BLaER1 (cell line): ENCODE results near the gene PTOV1.

ENCODE experiments used
- H3K27ac ChIP-seq: shearing (Covaris generic); formaldehyde crosslinking; 2 replicates; pipeline ENCODE4 v1.8.1; 2022
- H3K27me3 ChIP-seq: shearing (Covaris generic); formaldehyde crosslinking; 2 replicates; pipeline ENCODE4 v1.8.1; 2022
- H3K36me3 ChIP-seq: shearing (Covaris generic); formaldehyde crosslinking; 2 replicates; pipeline ENCODE4 v1.8.1; 2022
- H3K4me1 ChIP-seq: shearing (Covaris generic); formaldehyde crosslinking; 2 replicates; pipeline ENCODE4 v1.8.1; 2022
- H3K4me2 ChIP-seq: shearing (Covaris generic); formaldehyde crosslinking; 2 replicates; pipeline ENCODE4 v1.8.1; 2022
- H3K4me3 ChIP-seq: shearing (Covaris generic); formaldehyde crosslinking; 2 replicates; pipeline ENCODE4 v1.8.1; 2022
- H3K9ac ChIP-seq: shearing (Covaris generic); formaldehyde crosslinking; 2 replicates; pipeline ENCODE4 v1.8.1; 2022
- H3K9me3 ChIP-seq: shearing (Covaris generic); formaldehyde crosslinking; 2 replicates; pipeline ENCODE4 v1.8.1; 2022
- H4K20me1 ChIP-seq: shearing (Covaris generic); formaldehyde crosslinking; 2 replicates; pipeline ENCODE4 v1.8.1; 2022
- Cebpa-rat ChIP-seq: shearing (Covaris generic); IDR thresholded peaks from 2 replicates; pipeline ENCODE4 v1.8.1; 2022

PTOV1 gene

GRCh38 chr19:49840736-49841249, 10.2 kb upstream of the PTOV1 start:
- Histone ChIP-seq H3K9me3 (no peaks in the 10 kb centered on the region), H3K4me2 (no peak overlapping the region), H3K4me1 (peaks cover 29% of the 10 kb centered on the region), H4K20me1 (peaks cover 46% of the 10 kb centered on the region; the same call in 1 of the 2 replicates), H3K27me3 (no peaks in the 10 kb centered on the region; the same call in 1 of the 2 replicates), H3K9ac (no peak overlapping the region), H3K4me3 (no peak overlapping the region), H3K36me3 (peaks cover 57% of the 10 kb centered on the region), H3K27ac (no peak overlapping the region)
- TF ChIP-seq Cebpa-rat = no peak

GRCh38 chr19:49843265-49843664, 7.7 kb upstream of the PTOV1 start:
- Histone ChIP-seq H3K9me3 (no peaks in the 10 kb centered on the region), H3K9ac (no peak overlapping the region), H3K27ac (no peak overlapping the region), H3K36me3 (peaks cover 32% of the 10 kb centered on the region), H3K4me3 (no peak overlapping the region), H3K4me1 (peaks cover 29% of the 10 kb centered on the region), H4K20me1 (peaks cover 30% of the 10 kb centered on the region; the same call in 1 of the 2 replicates), H3K4me2 (peak overlapping the region; percentile 63), H3K27me3 (no peaks in the 10 kb centered on the region; the same call in 1 of the 2 replicates)
- TF ChIP-seq Cebpa-rat = no peak

DNA sequence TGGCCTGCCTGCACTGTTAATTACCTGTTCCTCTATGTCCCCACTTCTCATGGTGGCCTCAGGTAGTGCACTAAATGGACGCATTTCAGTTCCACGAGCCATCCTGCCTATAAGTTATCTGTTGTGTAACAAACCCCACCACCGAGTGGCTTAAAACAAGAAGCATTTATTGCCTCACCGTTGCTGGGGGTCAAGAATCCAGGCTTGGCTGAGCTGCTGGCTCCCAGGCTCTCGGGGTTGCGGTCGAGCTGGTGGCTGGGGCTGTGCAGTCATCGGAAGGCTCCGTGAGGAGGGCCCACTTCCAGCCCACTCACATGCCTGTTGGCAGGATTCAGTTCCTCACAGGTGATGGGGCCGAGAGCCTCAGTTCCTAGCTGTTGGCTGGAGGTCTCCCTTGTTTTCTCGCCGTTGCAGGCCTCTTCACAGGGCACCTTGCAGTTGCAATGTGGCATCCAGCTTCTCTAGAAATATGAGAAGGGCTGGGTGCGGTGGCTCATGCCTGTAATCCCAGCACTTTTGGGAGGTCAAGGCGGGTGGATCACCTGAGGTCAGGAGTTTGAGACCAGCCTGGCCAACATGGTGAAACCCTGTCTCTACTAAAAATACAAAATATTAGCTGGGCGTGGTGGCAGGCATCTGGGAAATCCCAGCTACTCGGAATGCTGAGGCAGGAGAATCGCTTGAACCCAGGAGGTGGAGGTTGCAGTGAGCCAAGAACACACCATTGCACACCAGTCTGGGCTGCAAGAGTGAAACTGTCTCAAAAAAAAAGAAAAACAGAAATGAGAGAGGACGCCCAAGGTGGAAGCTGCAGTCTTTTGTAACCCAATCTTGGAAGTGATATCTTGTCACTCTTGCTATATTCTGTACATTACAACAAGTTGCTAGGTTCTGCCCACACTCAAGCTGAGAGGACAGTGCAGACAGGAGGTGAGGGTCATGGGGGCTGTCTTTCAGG, 6.5 kb upstream of the PTOV1 start:
- Histone ChIP-seq H3K27ac (no peak overlapping the region), H4K20me1 (peaks cover 24% of the 10 kb centered on the region; the same call in 1 of the 2 replicates), H3K27me3 (no peaks in the 10 kb centered on the region; the same call in 1 of the 2 replicates), H3K4me1 (peaks cover 35% of the 10 kb centered on the region), H3K4me2 (peak overlapping the region; percentile 63), H3K4me3 (no peak overlapping the region), H3K36me3 (peaks cover 25% of the 10 kb centered on the region), H3K9ac (no peak overlapping the region), H3K9me3 (peaks cover 6% of the 10 kb centered on the region; the same call in 1 of the 2 replicates)
- TF ChIP-seq Cebpa-rat = no peak

DNA sequence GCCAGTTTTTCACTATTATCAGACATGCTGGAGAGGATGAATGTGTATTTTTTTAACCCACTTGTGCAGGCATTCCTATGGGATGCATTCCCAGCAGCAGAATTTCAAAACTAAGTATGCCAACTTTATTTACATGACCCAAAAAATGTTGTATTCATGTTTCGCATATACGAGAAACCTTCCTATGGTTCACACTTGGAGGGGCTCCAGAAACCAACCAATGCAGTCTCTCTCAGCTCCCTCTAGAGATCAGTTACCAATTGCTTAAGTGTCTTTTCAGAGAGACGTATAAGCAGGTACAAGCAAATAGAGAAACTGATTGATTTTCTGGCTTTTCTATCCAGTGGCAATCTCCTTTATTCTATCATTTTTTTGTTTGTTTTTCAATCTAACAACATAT, 5.5 kb upstream of the PTOV1 start:
- H3K9ac ChIP-seq = no peak overlapping the region
- H3K9me3 ChIP-seq = peaks cover 8% of the 10 kb centered on the region; the same call in 1 of the 2 replicates
- H3K4me3 ChIP-seq = no peak overlapping the region
- no peak for TF ChIP-seq Cebpa-rat
- H3K36me3 ChIP-seq = peaks cover 16% of the 10 kb centered on the region
- no peaks in the 10 kb centered on the region for H3K27me3 ChIP-seq
- H3K4me2 ChIP-seq = no peak overlapping the region
- peaks cover 24% of the 10 kb centered on the region; the same call in 1 of the 2 replicates for H4K20me1 ChIP-seq
- H3K27ac ChIP-seq = no peak overlapping the region
- H3K4me1 ChIP-seq = peaks cover 42% of the 10 kb centered on the region

DNA sequence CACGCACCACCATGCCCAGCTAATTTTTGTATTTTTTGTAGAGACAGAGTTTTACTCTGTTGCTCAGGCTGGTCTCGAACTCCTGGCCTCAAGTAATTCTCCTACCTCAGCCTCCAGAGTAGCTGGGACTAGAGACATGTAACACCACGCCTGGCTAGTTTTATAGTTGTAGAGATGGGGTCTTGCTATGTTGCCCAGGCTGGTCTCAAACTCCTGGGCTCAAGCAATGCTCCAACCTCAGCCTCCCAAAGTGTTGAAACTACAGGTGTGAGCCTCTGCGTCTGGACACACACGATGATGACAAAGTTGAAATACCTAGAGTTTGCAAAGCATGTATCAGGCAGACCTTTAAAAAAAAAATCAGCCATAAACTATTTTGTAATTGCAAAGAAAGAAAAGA, 4.6 kb upstream of the PTOV1 start:
- H3K4me3 ChIP-seq = no peak overlapping the region
- H3K27me3 ChIP-seq = no peaks in the 10 kb centered on the region

DNA sequence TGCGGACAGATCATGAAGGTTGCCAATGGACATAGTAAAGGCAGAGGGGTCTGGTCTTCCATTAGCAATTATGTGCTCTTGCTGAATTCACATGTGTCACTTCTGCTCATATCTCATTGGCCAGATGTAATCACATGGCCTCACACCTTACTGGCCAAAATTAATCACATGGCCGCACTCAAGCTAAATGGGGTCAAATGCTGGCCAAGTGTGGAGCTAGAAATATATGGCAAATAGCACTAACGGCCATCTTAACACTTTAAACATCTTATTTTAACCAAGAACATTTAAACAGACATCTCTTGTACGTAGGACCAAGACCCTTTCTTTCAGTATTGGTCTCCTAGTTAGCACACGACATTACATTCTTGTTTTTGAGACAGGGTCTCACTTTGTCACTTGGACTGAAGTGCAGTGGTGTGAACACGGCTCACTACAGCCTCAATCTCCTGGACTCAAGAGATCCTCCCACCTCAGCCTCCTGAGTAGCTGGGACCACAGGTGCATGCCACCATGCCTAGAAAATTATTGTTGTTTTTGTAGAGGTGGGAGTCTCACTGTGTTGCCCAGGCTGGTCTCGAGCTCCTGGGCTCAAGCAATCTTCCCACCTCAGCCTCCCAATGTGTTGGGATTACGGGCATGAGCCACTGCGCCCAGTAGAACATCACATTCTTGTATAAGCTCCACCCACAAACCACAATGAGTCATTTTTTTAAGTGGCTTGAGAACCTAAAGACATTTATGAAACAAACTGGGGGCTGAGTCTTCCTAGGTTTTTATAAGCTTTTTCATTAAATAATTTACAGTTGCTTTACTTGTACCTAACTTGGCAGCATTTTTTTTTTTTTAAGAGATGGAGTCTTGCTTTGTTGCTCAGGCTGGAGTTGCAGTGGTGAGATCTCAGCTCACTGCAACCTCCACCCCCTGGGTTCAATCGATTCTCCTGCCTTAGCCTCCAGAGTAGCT, 2.9 kb upstream of the PTOV1 start:
- H3K4me2 ChIP-seq = no peak overlapping the region

More for the DNA sequence above, 4.6 kb upstream of the PTOV1 start:
- Histone ChIP-seq H3K36me3 (peaks cover 6% of the 10 kb centered on the region; the same call in 1 of the 2 replicates), H3K27ac (no peak overlapping the region), H3K4me2 (no peak overlapping the region), H3K4me1 (peaks cover 42% of the 10 kb centered on the region), H4K20me1 (peaks cover 24% of the 10 kb centered on the region; the same call in 1 of the 2 replicates), H3K9me3 (peaks cover 8% of the 10 kb centered on the region; the same call in 1 of the 2 replicates), H3K9ac (no peak overlapping the region)
- TF ChIP-seq Cebpa-rat = no peak

GRCh38 chr19:49848938-49849337, 2.0 kb upstream of the PTOV1 start:
- Histone ChIP-seq H3K27ac (no peak overlapping the region), H3K4me1 (peaks cover 45% of the 10 kb centered on the region), H3K9me3 (peaks cover 8% of the 10 kb centered on the region; the same call in 1 of the 2 replicates), H3K4me2 (no peak overlapping the region), H3K36me3 (peaks cover 7% of the 10 kb centered on the region; the same call in 1 of the 2 replicates), H4K20me1 (peaks cover 28% of the 10 kb centered on the region), H3K9ac (no peak overlapping the region), H3K27me3 (no peaks in the 10 kb centered on the region), H3K4me3 (no peak overlapping the region)
- no peak for TF ChIP-seq Cebpa-rat

More for the DNA sequence above, 2.9 kb upstream of the PTOV1 start:
- no peak for TF ChIP-seq Cebpa-rat
- Histone ChIP-seq H3K36me3 (0 out of 2 replicates have a peak, but pooled peaks cover 6% of the 10 kb centered on the region), H3K9ac (no peak overlapping the region), H3K27me3 (no peaks in the 10 kb centered on the region), H3K4me1 (peaks cover 45% of the 10 kb centered on the region), H3K27ac (no peak overlapping the region), H3K4me3 (no peak overlapping the region), H4K20me1 (peaks cover 27% of the 10 kb centered on the region), H3K9me3 (peaks cover 8% of the 10 kb centered on the region; the same call in 1 of the 2 replicates)

- peak overlapping the region; percentile 88 for H3K4me2 ChIP-seq
- peak overlapping the region; percentile 95; the same call in 1 of the 2 replicates for H3K9ac ChIP-seq
- no peak for TF ChIP-seq Cebpa-rat
- peaks cover 45% of the 10 kb centered on the region for H3K4me1 ChIP-seq
- H3K36me3 ChIP-seq = peaks cover 14% of the 10 kb centered on the region
- H4K20me1 ChIP-seq = peaks cover 30% of the 10 kb centered on the region
- H3K4me3 ChIP-seq = 0 out of 2 replicates have a peak overlapping the region, but pooled peaks have one; percentile 94
- H3K27ac ChIP-seq = no peak overlapping the region
- H3K9me3 ChIP-seq = peaks cover 8% of the 10 kb centered on the region; the same call in 1 of the 2 replicates
- H3K27me3 ChIP-seq = no peaks in the 10 kb centered on the region
Observed at GRCh38 chr19:49849433-49850220, 1.3 kb upstream of the PTOV1 start.
